CD4-positive, alpha-beta T cell treated with Interleukin-15 for 4 hours (primary cell): ENCODE results near the gene GDPD5.
A peak's percentile ranks its signal among the peaks of the same experiment; 100 is the strongest.

Experiments
- DNase-seq: peaks from one replicate; pipeline ENCODE4 v3.0.0-alpha.2; 2020; ENCODE audit warnings: low spot score

The GDPD5 gene

DNA sequence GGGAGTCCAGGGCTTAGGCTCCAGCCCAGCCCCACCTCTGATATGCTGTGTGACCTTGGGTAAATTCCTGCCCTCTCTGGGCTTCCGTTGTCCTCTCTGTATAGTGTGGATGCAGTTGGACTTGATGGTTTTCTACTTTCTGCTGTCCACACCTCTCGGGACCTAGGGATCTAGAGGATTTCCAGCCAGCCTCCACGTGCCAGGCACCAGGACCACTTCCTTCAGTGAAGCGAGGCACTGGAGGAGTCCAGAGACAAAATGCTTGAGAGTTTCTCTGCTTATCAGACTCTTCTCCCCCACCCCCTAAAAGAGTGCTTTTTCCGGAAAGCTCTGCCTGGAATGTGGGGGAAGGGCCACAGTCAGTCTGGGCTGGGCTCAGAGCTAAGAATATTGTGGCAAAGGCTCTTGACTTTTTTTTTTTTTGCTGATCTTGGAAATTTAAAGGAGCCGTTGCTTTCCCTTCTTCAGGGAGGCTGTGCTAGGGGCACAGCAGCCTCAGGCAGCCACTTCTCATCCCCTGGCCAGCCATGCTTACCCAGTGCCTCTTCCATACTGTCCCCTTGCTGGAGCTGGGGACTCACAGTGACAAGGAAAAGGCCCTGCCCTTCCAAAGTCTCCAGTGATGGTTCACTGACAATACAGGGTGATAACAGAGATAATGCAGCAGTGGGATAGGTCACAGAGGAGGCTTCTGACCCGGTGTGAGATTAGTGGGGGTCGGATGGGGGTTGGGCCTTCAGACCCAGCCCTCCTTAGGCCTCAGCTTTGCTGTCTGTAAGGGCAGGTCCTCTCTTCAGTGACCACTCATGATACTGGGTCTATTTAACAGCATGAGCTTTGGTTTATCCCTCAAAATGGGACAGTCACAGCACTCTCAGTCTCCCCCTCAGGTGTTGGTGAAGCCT lies 33.5 kb upstream of the GDPD5 start:
- no peak for DNase-seq

DNA sequence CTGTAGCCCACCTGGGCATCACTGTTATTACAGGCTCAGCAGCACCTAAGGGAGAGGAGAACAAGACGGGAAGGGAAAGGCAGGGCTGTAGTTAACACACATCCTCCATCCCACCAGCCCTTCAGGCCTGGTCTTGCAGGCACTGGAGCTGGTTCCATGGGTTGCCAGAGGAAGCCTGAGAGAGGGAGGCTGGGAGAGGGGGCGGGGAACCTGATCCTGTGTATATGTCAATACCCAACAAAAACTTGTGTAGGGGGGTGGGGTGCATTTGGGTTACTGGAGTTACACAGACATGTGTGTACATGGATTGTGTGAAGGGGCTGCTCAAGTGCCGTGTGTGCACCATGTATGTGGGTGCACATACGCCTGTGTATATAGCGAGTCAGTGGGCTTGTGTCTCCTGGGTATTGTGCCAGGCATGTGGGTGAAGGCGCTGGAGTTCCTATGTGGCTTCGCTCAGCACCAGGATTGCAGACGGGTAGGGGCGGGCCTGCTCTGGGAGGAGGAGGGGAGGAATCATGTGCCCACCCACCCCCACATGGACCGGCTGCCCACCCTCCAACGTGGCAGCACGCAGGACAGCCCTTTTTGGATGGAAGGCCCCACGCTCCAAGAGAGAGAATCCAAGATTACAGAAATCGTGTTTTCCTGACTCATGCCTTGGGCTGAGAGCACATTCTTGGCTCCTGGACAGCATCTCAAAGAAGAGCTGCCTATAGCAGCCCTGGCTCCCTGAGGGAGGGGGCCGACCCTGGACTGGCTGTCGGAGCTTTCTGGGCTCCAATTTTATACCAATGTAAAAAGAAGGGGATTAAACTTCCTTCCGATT lies 32.1 kb upstream of the GDPD5 start:
- DNase-seq = no peak

GRCh38 chr11:75556275-75556674 lies 30.5 kb upstream of the GDPD5 start:
- no peak for DNase-seq

DNA sequence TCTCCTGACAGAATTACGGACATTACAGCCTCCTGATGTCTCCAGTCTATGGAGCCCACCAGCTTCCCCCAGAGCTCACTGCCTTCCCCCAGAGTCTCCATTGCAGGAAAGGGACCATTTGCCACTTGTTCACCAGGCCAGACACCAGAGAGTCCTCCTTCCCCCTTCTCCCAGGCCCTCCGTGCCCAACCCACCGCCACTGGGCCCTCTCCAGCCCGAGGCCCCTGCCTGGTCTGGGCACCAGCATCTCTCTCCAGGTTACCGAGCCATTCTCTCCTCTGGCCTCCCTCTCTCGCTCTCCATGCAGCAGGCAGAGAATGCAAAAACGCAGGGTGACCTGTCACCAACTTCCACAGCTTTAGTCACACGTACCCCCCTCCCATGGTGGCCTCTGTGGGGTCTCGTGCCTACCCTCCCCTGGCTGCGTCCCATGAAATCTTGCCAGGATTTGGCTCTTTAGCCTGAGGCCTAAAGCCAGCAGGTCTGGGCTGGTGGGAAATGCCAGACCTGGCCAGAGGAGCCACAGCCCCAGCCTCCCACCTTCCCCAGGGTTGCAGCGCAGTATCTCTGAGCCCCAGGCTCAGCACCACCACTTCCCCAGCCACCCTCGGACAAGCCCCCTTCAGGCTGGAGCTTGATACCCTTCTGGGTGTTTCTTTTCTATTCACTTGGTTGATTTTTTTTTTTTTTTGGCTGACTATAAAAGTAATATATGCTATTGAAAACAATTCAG lies 29.5 kb upstream of the GDPD5 start:
- DNase-seq = no peak

DNA sequence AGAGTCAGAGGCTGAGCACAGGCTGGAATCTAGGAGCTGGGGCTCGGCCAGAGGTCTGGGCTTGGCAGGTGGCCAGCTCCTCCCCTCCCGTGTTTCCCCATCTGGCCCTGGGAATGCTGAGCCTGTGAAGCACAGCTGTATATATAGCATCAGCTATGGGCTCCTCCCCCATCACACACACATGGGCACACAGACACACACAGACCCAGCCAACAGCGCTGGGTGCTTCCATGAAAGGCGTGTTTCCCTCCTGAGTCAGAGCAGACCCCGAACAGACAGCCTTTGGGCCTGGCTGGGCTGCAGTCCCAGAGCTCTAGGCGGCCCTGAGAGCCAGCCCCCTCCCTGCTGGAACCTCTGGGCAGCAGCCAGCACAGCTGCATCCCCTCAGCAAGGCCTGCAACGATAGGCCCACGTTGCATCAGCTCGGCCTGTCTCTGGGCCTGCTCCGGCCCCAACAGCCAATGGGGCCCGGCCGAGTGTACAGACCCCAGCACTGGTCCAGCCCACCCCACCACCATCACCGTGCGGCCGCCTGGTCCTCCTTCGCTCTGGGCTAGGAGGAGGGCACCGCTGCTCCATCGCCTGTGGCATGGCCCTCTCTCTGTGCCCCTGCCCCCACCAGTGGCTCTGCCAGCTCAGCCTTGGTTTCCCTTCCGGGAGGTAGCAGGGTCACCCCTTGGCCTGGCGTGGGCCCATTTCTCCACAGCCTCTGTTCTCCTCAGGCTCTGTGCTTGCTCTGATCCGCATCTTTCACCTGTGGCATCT lies 28.7 kb upstream of the GDPD5 start:
- DNase-seq = no peak

- DNase-seq = no peak
Observed at GRCh38 chr11:75553889-75554257, 28.1 kb upstream of the GDPD5 start.

- no peak for DNase-seq
Observed at GRCh38 chr11:75553182-75553581, 27.4 kb upstream of the GDPD5 start.

DNA sequence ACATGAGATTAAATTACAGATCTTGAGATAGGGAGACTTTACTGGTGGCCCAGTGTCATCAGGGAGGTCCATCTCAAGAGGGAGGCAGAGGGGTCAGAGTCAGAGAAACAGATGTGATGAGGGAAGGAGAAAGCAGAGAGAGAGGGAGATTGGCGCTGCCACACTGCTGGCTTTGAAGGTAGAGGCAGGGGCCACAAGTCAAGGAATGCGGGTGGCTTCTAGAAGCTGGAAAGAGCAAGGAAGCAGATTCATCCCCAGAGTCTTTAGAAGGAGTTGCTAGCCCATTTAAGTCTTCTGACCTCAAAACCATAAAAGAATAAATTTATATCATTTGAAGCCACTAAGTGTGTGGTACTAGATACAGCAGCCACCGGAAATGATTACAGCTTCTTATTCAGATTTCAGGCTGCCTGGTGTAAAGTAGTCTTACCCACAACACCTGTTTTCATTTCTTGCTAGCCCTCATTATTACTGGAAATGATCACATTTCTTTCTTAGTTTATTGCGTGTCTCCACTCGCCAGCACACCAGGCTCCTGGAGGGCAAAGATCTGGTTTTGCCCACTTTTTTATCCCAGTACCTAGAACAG lies 23.7 kb upstream of the GDPD5 start:
- no peak for DNase-seq

DNA sequence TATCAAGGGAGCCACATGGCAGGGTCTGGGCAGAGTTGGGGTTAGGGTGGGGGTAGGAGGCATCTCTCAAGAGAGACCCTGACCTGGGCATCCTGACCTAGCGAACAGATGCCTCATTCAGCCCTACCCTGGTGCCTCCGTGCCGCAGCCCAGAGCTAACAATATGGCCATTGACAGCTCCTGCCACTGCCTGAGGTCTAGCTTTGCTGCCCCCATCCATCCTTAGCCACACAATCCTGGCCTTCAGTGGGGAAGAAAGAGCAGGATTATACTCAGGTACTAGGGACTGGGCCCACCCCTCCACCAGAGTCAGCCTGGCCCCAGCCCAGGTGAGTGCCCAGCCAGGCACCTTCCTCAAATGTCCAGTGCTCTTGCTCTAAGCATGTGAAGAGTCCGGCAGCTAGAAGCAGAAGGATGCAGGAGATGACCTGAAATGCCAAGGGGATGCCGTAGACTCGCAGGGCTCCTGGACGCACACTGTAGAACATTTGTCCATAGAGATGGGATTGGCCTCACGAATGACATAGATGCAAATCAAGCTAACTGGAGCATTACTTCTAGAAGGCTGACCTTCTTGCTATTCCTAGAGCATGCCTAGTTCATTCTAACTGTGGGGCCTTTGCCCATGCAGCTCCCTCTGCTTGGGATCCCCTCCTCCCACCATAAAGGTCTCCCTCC lies 23.0 kb upstream of the GDPD5 start:
- no peak for DNase-seq

DNA sequence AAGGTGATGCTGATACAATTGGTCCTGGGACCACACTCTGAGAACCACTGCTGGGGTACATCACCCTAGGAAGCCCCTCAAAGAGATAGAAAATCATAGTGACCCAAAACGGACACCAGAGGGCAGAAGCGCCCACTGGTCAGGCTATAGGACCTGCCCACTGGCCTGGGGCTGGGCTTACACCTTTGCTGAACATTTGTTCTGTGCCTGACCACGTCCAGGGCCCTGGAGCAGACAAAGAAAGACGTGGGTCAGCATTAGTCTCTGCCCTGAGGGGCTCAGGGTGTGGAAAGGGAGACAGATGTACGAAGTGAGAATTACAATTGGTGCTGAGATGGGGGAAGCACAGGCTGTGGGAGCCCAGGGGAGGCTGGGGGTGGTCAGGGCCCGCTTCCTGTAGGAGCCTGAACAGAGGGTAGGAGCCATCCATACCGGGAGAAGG lies 21.9 kb upstream of the GDPD5 start:
- peak; percentile 22 for DNase-seq

- no peak for DNase-seq
Observed at GRCh38 chr11:75547177-75547576, 21.4 kb upstream of the GDPD5 start.

DNA sequence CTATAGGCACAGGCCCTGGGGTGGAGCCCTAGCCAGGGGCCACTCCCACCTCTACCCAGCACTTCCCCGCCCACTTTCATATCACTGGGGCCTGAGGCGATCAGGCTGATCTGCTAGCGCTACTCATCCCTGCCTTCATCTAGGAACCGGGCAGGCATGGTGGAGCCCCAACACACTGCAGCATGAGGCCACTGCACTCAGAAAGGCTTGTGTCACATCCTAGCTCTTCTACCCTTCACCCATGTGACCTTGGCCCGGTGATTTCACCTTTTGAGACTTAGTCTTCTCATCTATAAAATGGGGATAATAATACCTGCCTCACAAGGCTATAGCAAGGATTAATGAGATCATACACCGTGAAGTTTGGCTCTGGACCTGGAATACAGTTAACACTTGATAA lies 18.1 kb upstream of the GDPD5 start:
- no peak for DNase-seq

GRCh38 chr11:75542088-75542438 lies 16.3 kb upstream of the GDPD5 start:
- DNase-seq = no peak

- DNase-seq = no peak
Observed at GRCh38 chr11:75541193-75542087, 15.7 kb upstream of the GDPD5 start.

- no peak for DNase-seq
Observed at GRCh38 chr11:75539459-75540334, 14.0 kb upstream of the GDPD5 start.

GRCh38 chr11:75538150-75538942 lies 12.6 kb upstream of the GDPD5 start:
- no peak for DNase-seq

- no peak for DNase-seq
Observed at GRCh38 chr11:75537740-75538139, 12.0 kb upstream of the GDPD5 start.
